ENCODE data around the gene VCY.
"Not testable (repeated sequence)": the region's sequence is repeated elsewhere in the genome, so short reads cannot be mapped to it uniquely, and the experiment has no call there.

Gene VCY

DNA sequence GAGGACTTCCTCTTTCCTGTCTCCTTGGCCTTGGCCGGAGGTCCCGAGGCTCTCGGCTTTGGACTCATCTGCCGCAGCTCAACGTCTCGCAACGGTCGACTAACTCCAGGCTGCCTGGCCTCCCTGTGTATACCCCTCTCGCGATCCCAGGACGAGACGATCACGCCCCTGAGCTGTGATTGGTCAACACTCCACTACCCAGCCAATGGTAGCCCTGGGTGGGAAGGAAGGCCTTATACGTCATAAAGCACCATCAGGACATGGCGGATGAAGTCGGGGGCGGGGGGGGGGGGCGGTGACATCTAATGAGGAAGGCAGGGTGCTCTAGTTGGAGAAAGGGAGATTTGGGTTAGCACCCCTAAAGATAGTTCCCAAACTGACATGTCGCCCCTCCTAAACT, at the start of gene VCY:
Gene VCY, minus strand, starts transcription at position 101 of the 400 bp plus-strand sequence. Its CDS starts 33 bp downstream, at position 68.
- DNase-seq = not testable (repeated sequence)

DNA sequence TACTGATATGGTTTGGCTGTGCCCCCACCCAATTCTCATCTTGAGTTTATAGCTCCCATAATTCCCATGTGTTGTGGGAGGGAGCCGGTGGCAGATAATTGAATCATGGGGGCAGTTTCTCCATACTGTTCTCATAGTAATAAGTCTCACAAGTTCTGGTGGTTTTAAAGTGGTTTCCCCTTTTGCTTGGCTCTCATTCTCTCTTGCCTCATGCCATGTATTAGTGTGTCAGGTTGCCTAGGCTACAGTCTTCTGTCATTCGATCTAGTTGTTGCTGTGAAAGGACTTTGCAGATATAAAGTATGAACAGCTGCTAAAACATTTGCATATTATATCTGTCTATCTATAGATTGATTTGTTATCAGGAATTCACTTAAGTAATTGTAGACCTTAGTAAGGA, 44.1 kb upstream of the VCY start:
- DNase-seq = not testable (repeated sequence)

DNA sequence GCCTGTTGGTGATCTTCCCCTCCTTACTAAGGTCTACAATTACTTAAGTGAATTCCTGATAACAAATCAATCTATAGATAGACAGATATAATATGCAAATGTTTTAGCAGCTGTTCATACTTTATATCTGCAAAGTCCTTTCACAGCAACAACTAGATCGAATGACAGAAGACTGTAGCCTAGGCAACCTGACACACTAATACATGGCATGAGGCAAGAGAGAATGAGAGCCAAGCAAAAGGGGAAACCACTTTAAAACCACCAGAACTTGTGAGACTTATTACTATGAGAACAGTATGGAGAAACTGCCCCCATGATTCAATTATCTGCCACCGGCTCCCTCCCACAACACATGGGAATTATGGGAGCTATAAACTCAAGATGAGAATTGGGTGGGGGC, 25.6 kb upstream of the VCY start:
- DNase-seq = not testable (repeated sequence)

DNA sequence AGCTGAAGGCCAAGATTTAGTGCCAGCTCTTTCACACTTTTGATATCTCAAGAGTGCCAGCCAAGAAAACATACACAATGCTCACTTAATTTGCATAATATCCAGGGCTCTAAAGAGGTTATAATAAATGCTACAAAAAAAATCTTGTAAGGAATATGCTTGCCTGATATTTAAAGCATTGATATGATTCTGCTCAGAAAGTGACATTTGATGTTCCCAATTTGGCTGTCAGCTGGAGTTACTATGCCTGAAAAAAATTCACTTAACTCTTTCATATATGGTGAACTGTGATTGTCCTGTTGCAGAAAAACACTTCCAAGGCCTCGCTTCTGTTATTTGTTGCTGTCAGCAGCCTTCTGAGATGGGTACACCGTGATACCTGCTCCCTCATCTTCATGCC, 43.9 kb downstream of the VCY start:
- not testable (repeated sequence) for DNase-seq

Measured in activated CD4-positive, alpha-beta T cell treated with anti-CD3 and anti-CD28 coated beads for 1 hour (primary cell).